Hepatocyte (in vitro differentiated cells): ENCODE data around the gene CCNDBP1.

Source experiments
- EZH2 ChIP-seq: fragments of 200-600 bp; sonication (generic); IDR thresholded peaks from 2 replicates; pipeline ENCODE4 v1.6.1; 2016; ENCODE audit warnings: antibody characterized with exemption, mild to moderate bottlenecking, borderline replicate concordance
- EZH2phosphoT487 ChIP-seq: fragments of 200-600 bp; sonication (generic); IDR thresholded peaks from one replicate; pipeline ENCODE4 v1.6.1; 2018; ENCODE audit warnings: antibody characterized with exemption, mild to moderate bottlenecking, low read depth, moderate library complexity; ENCODE audit not compliant: unreplicated experiment, severe bottlenecking
- TF ChIP-seq, protein P1 (sequence below): fragments of 200-600 bp; sonication (generic); IDR thresholded peaks from 2 replicates; pipeline ENCODE4 v1.5.1; 2016; ENCODE audit warnings: antibody characterized with exemption, mild to moderate bottlenecking; ENCODE audit not compliant: poor library complexity

DNA sequence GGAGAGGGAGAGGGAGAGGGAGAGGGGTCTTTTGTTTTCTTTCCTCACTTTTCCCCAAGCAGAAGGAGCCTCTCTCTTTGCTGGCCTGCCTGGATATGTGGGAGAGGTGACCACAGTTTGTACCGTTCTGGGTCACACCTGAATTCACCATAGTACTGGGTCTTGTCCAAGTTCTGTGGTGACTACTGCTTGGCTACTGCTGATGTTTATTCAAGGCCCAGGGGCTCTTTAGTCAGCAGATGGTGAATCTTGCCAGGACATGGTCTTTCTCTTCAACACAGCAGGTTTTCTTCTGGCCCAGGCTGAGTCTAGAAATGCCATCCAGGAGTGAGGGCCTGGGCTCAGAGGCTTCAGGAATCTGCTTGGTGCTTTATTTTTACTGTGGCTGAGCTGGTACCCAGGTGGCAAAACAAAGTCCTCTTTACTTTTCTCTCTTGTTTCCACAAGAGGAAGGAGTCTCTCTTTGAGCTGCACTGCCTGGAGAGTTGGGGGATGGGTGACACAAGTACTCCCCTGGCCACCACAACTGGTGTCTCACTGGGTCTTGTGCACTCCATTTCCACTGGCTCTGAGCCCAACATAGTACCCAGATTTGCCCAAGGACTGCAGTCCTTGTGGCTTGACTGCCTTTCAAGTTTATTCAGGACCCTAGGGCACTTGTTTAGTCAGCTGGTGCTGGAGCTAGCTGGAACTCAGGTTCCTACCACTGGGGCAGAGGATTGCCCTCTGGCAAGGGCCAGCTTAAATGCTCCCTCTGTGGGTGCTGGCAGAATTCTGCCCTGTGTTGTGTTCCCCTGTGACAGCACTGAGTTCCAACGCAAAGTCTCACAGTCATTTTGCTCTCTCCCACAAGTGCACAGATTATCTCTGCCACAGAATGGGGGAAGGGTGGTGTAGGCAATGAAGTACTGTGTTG, 16.8 kb upstream of the CCNDBP1 start:
- TF ChIP-seq, protein P1, sequence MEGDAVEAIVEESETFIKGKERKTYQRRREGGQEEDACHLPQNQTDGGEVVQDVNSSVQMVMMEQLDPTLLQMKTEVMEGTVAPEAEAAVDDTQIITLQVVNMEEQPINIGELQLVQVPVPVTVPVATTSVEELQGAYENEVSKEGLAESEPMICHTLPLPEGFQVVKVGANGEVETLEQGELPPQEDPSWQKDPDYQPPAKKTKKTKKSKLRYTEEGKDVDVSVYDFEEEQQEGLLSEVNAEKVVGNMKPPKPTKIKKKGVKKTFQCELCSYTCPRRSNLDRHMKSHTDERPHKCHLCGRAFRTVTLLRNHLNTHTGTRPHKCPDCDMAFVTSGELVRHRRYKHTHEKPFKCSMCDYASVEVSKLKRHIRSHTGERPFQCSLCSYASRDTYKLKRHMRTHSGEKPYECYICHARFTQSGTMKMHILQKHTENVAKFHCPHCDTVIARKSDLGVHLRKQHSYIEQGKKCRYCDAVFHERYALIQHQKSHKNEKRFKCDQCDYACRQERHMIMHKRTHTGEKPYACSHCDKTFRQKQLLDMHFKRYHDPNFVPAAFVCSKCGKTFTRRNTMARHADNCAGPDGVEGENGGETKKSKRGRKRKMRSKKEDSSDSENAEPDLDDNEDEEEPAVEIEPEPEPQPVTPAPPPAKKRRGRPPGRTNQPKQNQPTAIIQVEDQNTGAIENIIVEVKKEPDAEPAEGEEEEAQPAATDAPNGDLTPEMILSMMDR, result no peak
- TF ChIP-seq EZH2 (no peak), EZH2phosphoT487 (no peak)
